ENCODE data around the gene AGMAT. TPM values are rescaled to one million over a fixed set of nuclear protein-coding genes. Genes with fewer than 3 reads are reported as not detected.

AGMAT gene
- total and polyA plus RNA-seq, 9 of the 15 experiments (the other 6 are each of a cell fraction or from before 2014, with no cell fraction given) = not detected

DNA sequence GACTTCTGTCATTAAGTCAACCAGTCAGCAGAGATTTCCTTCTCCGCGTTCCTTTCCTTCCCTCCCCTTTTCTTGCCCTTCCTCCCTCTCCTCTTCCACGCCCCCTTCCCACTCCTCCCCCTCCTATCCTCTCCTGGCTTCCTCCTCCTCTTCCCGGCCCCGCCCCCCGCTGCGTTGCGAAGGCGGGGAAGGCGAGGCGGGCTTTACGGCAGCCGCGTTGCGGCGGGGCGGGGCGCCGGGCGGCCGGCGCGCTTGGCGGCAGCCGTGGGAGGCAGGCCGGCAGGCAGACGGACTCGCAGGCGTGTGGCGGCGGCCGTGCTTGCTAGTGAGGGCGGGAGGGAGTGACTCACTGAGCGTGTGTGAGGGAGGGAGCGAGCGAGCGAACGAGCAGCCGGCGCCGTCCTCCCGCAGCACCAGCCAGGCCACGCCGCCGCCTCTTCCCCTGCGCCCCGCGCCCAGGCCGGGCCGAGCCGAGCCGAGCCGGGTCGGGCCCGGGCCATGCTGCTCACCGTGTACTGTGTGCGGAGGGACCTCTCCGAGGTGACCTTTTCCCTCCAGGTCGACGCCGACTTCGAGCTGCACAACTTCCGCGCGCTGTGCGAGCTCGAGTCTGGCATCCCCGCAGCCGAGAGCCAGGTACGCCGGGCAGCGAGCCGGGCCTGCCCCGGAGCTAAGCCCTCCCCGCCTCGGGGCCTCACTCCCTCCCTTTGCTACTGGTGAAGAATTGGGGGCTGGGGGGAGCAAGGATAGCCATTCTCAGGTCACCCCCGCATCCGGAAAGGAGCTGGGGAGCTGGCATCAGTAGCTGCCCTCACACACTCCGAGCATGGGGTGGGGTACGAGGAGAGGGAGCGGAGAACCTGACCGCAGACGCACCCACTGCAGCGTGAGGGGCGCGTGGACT lies 32.6 kb upstream of the AGMAT start, which contains the start of gene DDI2 (continued):
- TF ChIP-seq, protein P1, sequence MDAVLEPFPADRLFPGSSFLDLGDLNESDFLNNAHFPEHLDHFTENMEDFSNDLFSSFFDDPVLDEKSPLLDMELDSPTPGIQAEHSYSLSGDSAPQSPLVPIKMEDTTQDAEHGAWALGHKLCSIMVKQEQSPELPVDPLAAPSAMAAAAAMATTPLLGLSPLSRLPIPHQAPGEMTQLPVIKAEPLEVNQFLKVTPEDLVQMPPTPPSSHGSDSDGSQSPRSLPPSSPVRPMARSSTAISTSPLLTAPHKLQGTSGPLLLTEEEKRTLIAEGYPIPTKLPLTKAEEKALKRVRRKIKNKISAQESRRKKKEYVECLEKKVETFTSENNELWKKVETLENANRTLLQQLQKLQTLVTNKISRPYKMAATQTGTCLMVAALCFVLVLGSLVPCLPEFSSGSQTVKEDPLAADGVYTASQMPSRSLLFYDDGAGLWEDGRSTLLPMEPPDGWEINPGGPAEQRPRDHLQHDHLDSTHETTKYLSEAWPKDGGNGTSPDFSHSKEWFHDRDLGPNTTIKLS (IDR thresholded peaks at IDR 0.05; ENCODE audit: borderline replicate concordance, low read depth) = peak; percentile 65; the same call in 1 of the 2 replicates
- TF ChIP-seq, protein P2, sequence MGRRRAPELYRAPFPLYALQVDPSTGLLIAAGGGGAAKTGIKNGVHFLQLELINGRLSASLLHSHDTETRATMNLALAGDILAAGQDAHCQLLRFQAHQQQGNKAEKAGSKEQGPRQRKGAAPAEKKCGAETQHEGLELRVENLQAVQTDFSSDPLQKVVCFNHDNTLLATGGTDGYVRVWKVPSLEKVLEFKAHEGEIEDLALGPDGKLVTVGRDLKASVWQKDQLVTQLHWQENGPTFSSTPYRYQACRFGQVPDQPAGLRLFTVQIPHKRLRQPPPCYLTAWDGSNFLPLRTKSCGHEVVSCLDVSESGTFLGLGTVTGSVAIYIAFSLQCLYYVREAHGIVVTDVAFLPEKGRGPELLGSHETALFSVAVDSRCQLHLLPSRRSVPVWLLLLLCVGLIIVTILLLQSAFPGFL (CRISPR knock-in tag; IDR thresholded peaks at IDR 0.05) = no peak
- TF ChIP-seq, protein P3, sequence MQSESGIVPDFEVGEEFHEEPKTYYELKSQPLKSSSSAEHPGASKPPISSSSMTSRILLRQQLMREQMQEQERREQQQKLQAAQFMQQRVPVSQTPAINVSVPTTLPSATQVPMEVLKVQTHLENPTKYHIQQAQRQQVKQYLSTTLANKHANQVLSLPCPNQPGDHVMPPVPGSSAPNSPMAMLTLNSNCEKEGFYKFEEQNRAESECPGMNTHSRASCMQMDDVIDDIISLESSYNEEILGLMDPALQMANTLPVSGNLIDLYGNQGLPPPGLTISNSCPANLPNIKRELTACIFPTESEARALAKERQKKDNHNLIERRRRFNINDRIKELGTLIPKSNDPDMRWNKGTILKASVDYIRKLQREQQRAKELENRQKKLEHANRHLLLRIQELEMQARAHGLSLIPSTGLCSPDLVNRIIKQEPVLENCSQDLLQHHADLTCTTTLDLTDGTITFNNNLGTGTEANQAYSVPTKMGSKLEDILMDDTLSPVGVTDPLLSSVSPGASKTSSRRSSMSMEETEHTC (IDR thresholded peaks at IDR 0.05) = no peak
- no peak for TF ChIP-seq TAF15 (IDR thresholded peaks at IDR 0.05; ENCODE audit: low read depth, low read length)
- no peak for TF ChIP-seq FOXM1 (IDR thresholded peaks at IDR 0.05; ENCODE audit: low read depth)
- TF ChIP-seq FOXM1 (CRISPR knock-in tag; IDR thresholded peaks at IDR 0.05; ENCODE audit: low read depth) = 0 out of 2 replicates have a peak, but pooled peaks have one; percentile 71
- TF ChIP-seq RHOXF2B (CRISPR knock-in tag; conservative IDR thresholded peaks at IDR 0.05) = no peak
- TF ChIP-seq ZNF507 (tag; conservative IDR thresholded peaks at IDR 0.05) = no peak
- no peak for TF ChIP-seq SLC30A9 (CRISPR knock-in tag; IDR thresholded peaks at IDR 0.05)
- no peak for TF ChIP-seq HMG20A (CRISPR knock-in tag; conservative IDR thresholded peaks at IDR 0.05)
- no peak for TF ChIP-seq HLTF (IDR thresholded peaks at IDR 0.05)
- TF ChIP-seq BRD4 (IDR thresholded peaks at IDR 0.05) = no peak
- no peak for TF ChIP-seq TRIM24 (IDR thresholded peaks at IDR 0.05)
- TF ChIP-seq NR2C2 (CRISPR knock-in tag; IDR thresholded peaks at IDR 0.05) = peak; percentile 62
- TF ChIP-seq NR2C2 (tag; IDR thresholded peaks at IDR 0.05) = peak; percentile 76; the same call in 1 of the 2 replicates
- no peak for TF ChIP-seq NBN (IDR thresholded peaks at IDR 0.05; ENCODE audit: low read depth)
- TF ChIP-seq ZNF174 (CRISPR knock-in tag; IDR thresholded peaks at IDR 0.05) = no peak
- TF ChIP-seq, protein P4, sequence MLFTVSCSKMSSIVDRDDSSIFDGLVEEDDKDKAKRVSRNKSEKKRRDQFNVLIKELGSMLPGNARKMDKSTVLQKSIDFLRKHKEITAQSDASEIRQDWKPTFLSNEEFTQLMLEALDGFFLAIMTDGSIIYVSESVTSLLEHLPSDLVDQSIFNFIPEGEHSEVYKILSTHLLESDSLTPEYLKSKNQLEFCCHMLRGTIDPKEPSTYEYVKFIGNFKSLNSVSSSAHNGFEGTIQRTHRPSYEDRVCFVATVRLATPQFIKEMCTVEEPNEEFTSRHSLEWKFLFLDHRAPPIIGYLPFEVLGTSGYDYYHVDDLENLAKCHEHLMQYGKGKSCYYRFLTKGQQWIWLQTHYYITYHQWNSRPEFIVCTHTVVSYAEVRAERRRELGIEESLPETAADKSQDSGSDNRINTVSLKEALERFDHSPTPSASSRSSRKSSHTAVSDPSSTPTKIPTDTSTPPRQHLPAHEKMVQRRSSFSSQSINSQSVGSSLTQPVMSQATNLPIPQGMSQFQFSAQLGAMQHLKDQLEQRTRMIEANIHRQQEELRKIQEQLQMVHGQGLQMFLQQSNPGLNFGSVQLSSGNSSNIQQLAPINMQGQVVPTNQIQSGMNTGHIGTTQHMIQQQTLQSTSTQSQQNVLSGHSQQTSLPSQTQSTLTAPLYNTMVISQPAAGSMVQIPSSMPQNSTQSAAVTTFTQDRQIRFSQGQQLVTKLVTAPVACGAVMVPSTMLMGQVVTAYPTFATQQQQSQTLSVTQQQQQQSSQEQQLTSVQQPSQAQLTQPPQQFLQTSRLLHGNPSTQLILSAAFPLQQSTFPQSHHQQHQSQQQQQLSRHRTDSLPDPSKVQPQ (CRISPR knock-in tag; IDR thresholded peaks at IDR 0.05; ENCODE audit: borderline replicate concordance) = no peak
- TF ChIP-seq, protein P5, sequence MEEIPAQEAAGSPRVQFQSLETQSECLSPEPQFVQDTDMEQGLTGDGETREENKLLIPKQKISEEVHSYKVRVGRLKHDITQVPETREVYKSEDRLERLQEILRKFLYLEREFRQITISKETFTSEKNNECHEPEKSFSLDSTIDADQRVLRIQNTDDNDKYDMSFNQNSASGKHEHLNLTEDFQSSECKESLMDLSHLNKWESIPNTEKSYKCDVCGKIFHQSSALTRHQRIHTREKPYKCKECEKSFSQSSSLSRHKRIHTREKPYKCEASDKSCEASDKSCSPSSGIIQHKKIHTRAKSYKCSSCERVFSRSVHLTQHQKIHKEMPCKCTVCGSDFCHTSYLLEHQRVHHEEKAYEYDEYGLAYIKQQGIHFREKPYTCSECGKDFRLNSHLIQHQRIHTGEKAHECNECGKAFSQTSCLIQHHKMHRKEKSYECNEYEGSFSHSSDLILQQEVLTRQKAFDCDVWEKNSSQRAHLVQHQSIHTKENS (CRISPR knock-in tag; IDR thresholded peaks at IDR 0.05) = no peak
- peak; percentile 42; the same call in 1 of the 2 replicates for TF ChIP-seq GABPA (tag; conservative IDR thresholded peaks at IDR 0.05; ENCODE audit: low read depth)
- TF ChIP-seq MCM5 (IDR thresholded peaks at IDR 0.05; ENCODE audit: low read depth) = no peak

Measured in K562 (cell line).